OCI-M1 (cell line): ENCODE results near the gene TMA7B.
"Not testable (repeated sequence)": the region's sequence is repeated elsewhere in the genome, so short reads cannot be mapped to it uniquely, and the experiment has no call there.

Experiments used
- DNase-seq: peaks from one replicate; lab custom pipeline; 2025; lab: John Stamatoyannopoulos, UW

The TMA7B gene

GRCh38 chr22:39932918-39933649, 27.1 kb upstream of the TMA7B start:
- DNase-seq: peak; percentile 86

DNA sequence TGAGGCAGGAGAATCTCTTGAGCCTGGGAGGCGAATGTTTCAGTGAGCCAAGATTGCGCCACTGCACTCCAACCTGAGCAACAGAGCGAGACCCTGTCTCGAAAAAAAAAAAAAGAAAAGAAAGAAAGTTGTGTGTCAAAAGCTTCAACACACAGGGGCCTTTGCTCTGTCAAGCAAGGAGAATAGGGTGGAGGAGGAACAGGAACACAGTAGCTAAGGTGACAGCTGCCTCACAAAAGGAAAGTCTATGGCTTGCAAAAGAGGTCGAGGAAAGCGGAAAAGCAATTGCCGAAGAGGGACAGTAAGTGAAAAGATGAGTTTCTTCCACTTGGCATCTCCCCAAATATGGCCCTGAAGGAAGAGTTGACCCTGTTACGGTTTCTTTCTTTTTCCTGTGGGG, 26.5 kb upstream of the TMA7B start:
- no peak for DNase-seq

GRCh38 chr22:39935116-39935515, 25.1 kb upstream of the TMA7B start:
- DNase-seq: no peak

- no peak for DNase-seq
Measured at GRCh38 chr22:39935612-39936011, 24.6 kb upstream of the TMA7B start.

- no peak for DNase-seq
Measured at GRCh38 chr22:39936523-39937145, 23.6 kb upstream of the TMA7B start.

DNA sequence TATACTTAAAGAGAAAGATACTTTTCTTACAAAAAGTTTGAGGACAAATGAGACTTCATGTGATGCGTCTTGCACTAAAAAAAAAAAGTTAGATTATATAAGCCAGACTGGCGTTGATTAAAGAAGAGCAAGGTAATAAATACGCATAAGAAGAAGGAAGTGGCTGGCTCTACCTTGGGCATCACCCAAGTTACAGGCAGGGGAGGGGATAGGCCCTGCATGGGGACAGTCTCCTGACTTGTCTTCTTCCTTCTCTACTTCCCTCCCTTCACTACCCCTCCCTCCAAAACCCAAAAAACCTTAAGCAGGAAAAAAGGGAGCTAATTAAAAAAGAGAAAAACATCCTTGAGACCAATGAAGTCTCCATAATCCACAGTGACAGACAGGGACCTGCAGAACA, 22.3 kb upstream of the TMA7B start:
- DNase-seq: no peak

DNA sequence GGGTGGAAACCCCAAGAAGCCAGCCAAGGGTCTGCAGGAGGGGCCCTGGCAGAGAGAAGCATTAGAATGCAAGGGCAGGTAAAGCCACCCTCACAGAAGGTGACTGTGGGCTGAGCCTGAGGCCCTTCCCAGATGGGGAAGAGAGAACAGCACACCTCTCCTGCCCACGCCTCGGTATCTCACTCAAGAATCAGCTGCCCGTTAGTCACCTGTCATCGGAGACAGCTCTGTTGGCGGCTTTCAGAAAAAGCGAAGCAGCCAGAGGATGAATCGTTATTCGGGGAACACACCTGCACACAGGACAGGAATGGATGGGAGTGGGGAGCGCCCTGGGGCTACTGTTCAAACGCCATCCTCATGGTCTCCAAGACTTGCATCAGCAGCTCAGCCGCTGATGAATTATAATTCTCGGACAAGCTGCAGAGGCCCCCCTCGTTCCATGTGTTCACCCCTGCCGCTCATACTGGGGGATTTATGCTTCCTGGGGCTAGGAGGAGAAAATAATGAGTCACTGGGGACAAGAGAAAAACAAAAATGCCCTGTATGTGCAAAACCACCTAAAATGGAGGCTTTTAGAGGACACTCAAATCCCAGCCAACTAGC, 21.6 kb upstream of the TMA7B start:
- no peak for DNase-seq

DNA sequence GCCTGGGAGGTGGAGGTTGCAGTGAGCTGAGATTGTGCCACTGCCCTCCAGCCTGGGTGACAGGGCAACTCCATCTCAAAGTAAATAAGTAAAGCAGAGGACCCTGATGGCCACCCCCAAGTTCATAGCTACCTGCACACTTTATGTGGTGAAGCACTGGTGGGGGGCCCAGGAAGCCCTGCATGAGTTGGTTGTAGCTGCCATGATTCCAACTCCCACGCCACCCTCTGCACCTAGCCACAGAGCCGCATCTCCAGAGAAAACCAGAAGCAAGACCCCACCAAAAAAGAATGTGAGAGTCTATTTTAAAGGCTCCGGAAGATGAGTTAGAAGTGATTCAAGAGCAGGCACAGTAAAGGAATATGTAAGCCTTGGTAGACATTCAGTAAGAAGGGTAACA, 20.4 kb upstream of the TMA7B start:
- no peak for DNase-seq

GRCh38 chr22:39940757-39941305, 19.4 kb upstream of the TMA7B start:
- DNase-seq: no peak

DNA sequence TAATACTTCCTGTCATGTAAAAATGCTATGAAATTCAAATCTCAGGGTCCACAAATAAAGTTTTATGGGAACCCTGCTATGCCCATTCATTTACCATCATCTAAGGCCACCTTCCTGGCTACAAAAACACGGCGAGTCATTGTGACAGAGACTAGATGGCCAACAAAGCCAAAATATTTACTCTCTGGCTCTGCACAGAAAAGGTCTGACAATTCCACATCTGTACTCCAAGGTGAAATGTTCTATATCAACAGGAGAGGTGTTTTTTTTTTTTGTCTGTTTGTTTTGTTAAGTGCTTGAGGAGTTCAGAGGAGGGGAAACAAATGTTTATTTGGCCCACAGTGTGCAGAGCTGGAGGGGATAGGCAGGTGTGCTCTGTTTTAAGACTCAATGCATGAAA, 18.6 kb upstream of the TMA7B start:
- DNase-seq: no peak

DNA sequence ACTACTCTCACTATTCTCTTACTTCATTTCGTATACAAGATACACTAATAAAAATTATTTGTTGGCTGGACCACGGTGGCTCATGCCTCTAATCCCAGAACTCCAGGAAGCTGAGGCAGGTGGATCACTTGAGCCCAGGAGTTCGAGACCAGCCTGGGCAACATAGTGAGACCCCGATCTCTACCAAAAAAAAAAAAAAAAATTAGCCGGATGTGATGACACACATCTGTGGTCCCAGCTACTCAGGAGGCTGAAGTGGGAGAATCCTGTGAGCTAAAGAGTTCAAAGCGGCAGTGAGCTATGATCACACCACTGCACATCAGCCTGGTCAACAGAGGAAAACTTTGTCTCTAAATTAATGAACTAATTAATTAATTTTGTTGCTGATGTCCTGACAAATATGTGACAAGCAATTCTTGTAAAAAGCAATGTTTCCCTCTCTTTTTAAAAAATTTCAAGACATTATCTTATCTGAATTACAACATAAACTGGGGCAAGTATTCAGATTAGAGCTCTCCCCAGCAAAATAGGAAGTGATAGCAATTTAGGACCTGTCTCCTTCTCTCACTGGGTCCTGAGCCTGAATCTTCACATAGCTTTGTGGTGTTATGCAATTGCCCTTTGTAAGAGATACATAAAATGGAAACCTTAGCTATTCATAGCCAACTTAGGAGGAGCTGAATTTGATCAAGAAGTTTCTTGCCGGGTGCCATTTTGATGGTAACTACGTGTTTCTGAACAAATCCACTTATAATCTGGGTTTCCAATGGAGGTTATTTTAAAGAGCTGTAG, 17.6 kb upstream of the TMA7B start:
- DNase-seq: peak; percentile 61

DNA sequence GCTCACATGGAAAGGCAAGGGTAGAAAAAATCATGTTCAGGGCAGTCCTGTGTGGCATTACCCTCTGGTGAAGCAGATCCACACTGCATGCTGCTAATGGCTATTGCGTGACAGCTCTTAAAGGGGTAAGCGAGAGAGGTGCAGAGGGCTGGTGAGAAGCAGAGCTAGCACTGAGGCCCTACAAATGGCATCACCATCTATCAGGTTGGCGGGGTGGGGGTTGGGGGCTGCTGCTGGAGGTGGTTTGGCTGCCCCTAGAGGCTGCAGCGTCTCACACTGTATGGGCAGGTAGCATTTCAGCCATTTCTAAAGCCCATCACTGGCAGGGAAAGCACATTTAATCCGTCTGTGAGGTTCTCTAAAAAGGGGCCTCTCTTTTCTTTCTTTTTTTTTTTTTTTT, 16.9 kb upstream of the TMA7B start:
- no peak for DNase-seq

- no peak for DNase-seq
Measured at GRCh38 chr22:39943953-39944872, 16.0 kb upstream of the TMA7B start.

- no peak for DNase-seq
Measured at GRCh38 chr22:39946126-39946502, 14.1 kb upstream of the TMA7B start.

DNA sequence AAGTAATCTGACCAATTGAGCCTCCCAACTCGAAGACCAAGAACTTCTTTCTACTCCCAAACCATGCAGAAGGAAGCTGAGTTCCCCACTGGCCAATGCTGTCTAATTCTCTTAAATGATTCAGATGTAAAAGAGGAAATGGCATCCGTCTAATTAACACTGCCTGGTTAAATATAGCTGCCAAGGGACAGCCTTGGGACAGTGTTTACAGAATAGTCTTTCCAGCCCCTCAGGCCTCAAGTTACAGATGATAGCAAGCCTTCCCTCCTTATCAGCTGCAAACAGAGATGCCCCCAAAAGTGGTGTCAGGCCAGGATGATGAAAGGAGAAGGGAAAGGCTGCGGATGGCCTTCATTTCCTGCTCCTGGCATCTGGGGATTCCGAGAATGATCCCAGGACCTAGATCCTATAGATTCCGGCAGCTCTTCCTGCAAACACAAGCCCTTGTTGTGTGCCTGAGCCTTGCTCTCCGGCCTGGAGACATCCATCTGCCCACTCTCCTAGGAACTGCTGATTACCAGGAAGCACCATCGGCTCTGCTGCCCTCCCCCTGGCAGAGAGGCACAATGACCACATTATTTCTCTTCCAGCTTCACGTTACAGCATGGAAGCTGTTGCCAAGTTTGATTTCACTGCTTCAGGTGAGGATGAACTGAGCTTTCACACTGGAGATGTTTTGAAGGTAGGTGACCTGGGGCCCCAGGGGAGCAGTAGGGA, 13.5 kb upstream of the TMA7B start:
- peak; percentile 94 for DNase-seq

DNA sequence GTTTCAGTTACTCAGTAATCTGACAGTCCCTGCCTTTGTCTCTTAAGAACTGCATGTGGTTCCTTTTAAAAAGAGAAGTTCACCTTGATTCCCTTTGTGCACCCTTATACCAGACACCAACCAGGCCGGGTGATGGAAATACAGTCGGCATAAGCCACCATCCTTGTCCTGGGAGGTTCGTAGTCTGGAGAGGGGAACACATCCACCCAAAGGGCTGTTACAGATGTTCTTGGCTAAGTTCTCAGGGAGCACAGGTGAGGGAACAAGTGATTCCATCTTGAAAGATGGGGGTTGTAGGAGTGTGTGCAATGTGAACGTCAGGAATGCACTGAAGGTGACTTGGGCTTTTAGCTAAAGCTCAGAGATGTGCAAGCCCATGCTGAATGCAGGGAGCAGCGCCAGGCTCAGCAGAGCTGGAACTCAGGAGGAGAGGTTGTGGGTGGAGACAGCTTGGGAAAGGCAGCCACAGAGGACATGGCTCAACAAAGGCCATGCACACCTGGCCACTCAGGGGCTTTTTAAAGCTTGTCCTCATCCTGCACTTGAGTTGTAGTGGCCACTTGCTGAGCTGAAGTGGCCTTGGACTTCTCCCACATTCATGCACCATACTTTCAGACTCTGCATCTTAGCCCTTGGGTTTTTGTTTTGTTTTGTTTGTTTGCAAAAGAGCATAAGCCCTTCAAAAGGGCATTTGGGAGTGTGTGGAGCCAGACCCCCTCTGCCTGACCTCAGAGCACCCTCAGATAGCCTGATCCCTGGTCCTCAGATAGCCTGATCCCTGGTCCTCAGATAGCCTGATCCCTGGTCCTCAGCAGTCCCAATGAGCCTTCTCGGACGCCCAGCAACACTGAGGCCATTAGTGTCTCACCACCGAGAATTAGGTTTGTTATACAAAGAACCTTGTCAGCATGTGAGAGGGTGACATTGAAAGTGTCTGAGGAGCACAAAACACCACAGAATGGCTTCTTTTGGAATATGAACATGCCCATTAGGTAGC, 12.7 kb upstream of the TMA7B start:
- DNase-seq: no peak

GRCh38 chr22:39949964-39950737, 10.0 kb upstream of the TMA7B start:
- DNase-seq: no peak

- DNase-seq: not testable (repeated sequence)
Measured at GRCh38 chr22:39951603-39952293, 8.4 kb upstream of the TMA7B start.
